H9 (cell line): ENCODE measurements around the gene IL16. TPM values are rescaled to one million over a fixed set of nuclear protein-coding genes. Genes with fewer than 3 reads are reported as not detected.
"Not testable (repeated sequence)": the region's sequence is repeated elsewhere in the genome, so short reads cannot be mapped to it uniquely, and the experiment has no call there.

ENCODE experiments used
- DNase-seq: peaks from one replicate; pipeline ENCODE4 v3.0.0-alpha.2; 2017
- H2AFZ ChIP-seq: one replicate; pipeline ENCODE4 v1.6.1; 2013; ENCODE audit warnings: mild to moderate bottlenecking, low read length, control low read depth, moderate library complexity
- H2AK5ac ChIP-seq: 2 replicates; pipeline ENCODE4 v1.6.1; 2013; ENCODE audit warnings: low read length, control low read depth, mixed read lengths; ENCODE audit not compliant: insufficient read length
- H2BK120ac ChIP-seq: one replicate; pipeline ENCODE4 v1.6.1; 2013; ENCODE audit warnings: low read depth, mild to moderate bottlenecking, low read length, control low read depth, inconsistent platforms; ENCODE audit not compliant: poor library complexity, severe bottlenecking
- H2BK12ac ChIP-seq: 2 replicates; pipeline ENCODE4 v1.6.1; 2013; ENCODE audit warnings: low read length, control low read depth, mixed read lengths, low read depth; ENCODE audit not compliant: insufficient read length
- H2BK15ac ChIP-seq: 2 replicates; pipeline ENCODE4 v1.6.1; 2013; ENCODE audit warnings: low read depth, low read length, control low read depth
- H2BK20ac ChIP-seq: one replicate; pipeline ENCODE4 v1.6.1; 2013; ENCODE audit warnings: low read depth, mild to moderate bottlenecking, low read length, control low read depth, inconsistent platforms; ENCODE audit not compliant: poor library complexity, severe bottlenecking
- H2BK5ac ChIP-seq: 2 replicates; pipeline ENCODE4 v1.6.1; 2013; ENCODE audit warnings: low read length, control low read depth, mixed read lengths; ENCODE audit not compliant: insufficient read length
- H3K14ac ChIP-seq: 2 replicates; pipeline ENCODE4 v1.6.1; 2013; ENCODE audit warnings: low read length, control low read depth; ENCODE audit not compliant: insufficient read depth
- H3K18ac ChIP-seq: 2 replicates; pipeline ENCODE4 v1.6.1; 2013; ENCODE audit warnings: low read depth, mild to moderate bottlenecking, mixed read lengths, low read length, control low read depth; ENCODE audit not compliant: insufficient read length
- H3K23ac ChIP-seq: 2 replicates; pipeline ENCODE4 v1.6.1; 2013; ENCODE audit warnings: low read length, control low read depth, mixed read lengths, low read depth; ENCODE audit not compliant: insufficient read length
- H3K23me2 ChIP-seq: 2 replicates; pipeline ENCODE4 v1.6.1; 2013; ENCODE audit warnings: low read depth, mild to moderate bottlenecking, mixed read lengths, low read length, control low read depth; ENCODE audit not compliant: insufficient read length, poor library complexity, severe bottlenecking
- H3K27ac ChIP-seq: 2 replicates; pipeline ENCODE4 v1.5.1; 2013; ENCODE audit warnings: low read length, control low read depth, mixed read lengths, low read depth; ENCODE audit not compliant: insufficient read length
- H3K27me3 ChIP-seq: 2 replicates; pipeline ENCODE4 v1.6.1; 2013; ENCODE audit warnings: low read length, control low read depth, inconsistent platforms; ENCODE audit not compliant: insufficient read depth
- H3K4ac ChIP-seq: 2 replicates; pipeline ENCODE4 v1.6.1; 2013; ENCODE audit warnings: low read depth, mild to moderate bottlenecking, control low read depth, inconsistent platforms, low read length, moderate library complexity
- H3K4me1 ChIP-seq: 2 replicates; pipeline ENCODE4 v1.6.1; 2013; ENCODE audit warnings: low read length, control low read depth, inconsistent platforms; ENCODE audit not compliant: insufficient read depth
- H3K4me2 ChIP-seq: 2 replicates; pipeline ENCODE4 v1.6.1; 2013; ENCODE audit warnings: low read length, control low read depth, mixed read lengths; ENCODE audit not compliant: insufficient read length, insufficient read depth
- H3K56ac ChIP-seq: 2 replicates; pipeline ENCODE4 v1.6.1; 2013; ENCODE audit warnings: low read depth, mild to moderate bottlenecking, mixed read lengths, low read length, control low read depth; ENCODE audit not compliant: insufficient read length
- H3K79me1 ChIP-seq: 2 replicates; pipeline ENCODE4 v1.6.1; 2013; ENCODE audit warnings: low read depth, mild to moderate bottlenecking, moderate library complexity, low read length, control low read depth, inconsistent platforms; ENCODE audit not compliant: insufficient read depth, poor library complexity, severe bottlenecking
- H3K79me2 ChIP-seq: 2 replicates; pipeline ENCODE4 v1.6.1; 2013; ENCODE audit warnings: low read length, control low read depth, inconsistent platforms; ENCODE audit not compliant: insufficient read depth
- H3K9ac ChIP-seq: 2 replicates; pipeline ENCODE4 v1.6.1; 2013; ENCODE audit warnings: low read length, control low read depth, mixed read lengths; ENCODE audit not compliant: insufficient read length; ENCODE audit errors: extremely low read depth
- H3K9me3 ChIP-seq: one replicate; pipeline ENCODE4 v1.6.1; 2013; ENCODE audit warnings: low read depth, low read length, inconsistent platforms; ENCODE audit not compliant: control insufficient read depth
- H3T11ph ChIP-seq: one replicate; pipeline ENCODE4 v1.6.1; 2013; ENCODE audit warnings: mild to moderate bottlenecking, low read length, control low read depth, inconsistent platforms
- H4K20me1 ChIP-seq: one replicate; pipeline ENCODE4 v1.6.1; 2013; ENCODE audit not compliant: control insufficient read depth, insufficient read length, insufficient read depth
- H4K5ac ChIP-seq: 2 replicates; pipeline ENCODE4 v1.6.1; 2013; ENCODE audit warnings: low read depth, mild to moderate bottlenecking, mixed read lengths, low read length, control low read depth; ENCODE audit not compliant: insufficient read length
- H4K8ac ChIP-seq: replicated peaks from 2 replicates; pipeline ENCODE4 v1.6.1; 2013; ENCODE audit warnings: low read length, control low read depth, mixed read lengths, low read depth; ENCODE audit not compliant: insufficient read length
- H4K91ac ChIP-seq: 2 replicates; pipeline ENCODE4 v1.6.1; 2013; ENCODE audit warnings: low read depth, mild to moderate bottlenecking, moderate library complexity, mixed read lengths, low read length, control low read depth; ENCODE audit not compliant: insufficient read length
- H3K27ac Mint-ChIP-seq, 3 experiments: 2 replicates in 2 of 3; 3 replicates in 1 of 3; pipeline ENCODE4 v1.8.0; 2020 to 2021; ENCODE audit warnings: mixed read lengths in 3 of 3, mild to moderate bottlenecking in 1 of 3, moderate library complexity in 1 of 3
- H3K27me3 Mint-ChIP-seq: 2 replicates; pipeline ENCODE4 v1.8.0; 2021; ENCODE audit warnings: low read depth, mild to moderate bottlenecking, moderate library complexity, mixed read lengths
- H3K36me3 Mint-ChIP-seq, 3 experiments: 2 replicates in 2 of 3; 3 replicates in 1 of 3; pipeline ENCODE4 v1.8.0; 2020 to 2021; ENCODE audit warnings: low read depth in 3 of 3, mixed read lengths in 3 of 3; ENCODE audit not compliant: insufficient read depth in 1 of 3
- H3K4me1 Mint-ChIP-seq, 2 experiments: 2 replicates each; pipeline ENCODE4 v1.8.0; 2020; ENCODE audit warnings: mixed read lengths in 2 of 2
- H3K4me3 Mint-ChIP-seq, 2 experiments: 2 replicates in 1 of 2; 3 replicates in 1 of 2; pipeline ENCODE4 v1.8.0; 2020 to 2021; ENCODE audit warnings: mild to moderate bottlenecking in 2 of 2, mixed read lengths in 2 of 2, moderate library complexity in 1 of 2
- H3K9me3 Mint-ChIP-seq, 2 experiments: 2 replicates in 1 of 2; 3 replicates in 1 of 2; pipeline ENCODE4 v1.8.0; 2020; ENCODE audit warnings: mild to moderate bottlenecking in 2 of 2, mixed read lengths in 2 of 2, moderate library complexity in 1 of 2
- CTCF ChIP-seq: fragments of 200-600 bp; sonication (generic); conservative IDR thresholded peaks from 3 replicates; pipeline ENCODE4 v1.8.0; 2021; ENCODE audit warnings: antibody characterized with exemption, mild to moderate bottlenecking
- WGBS: extraction: QIAGEN DNeasy Blood & Tissue Kit; methylation state at CpG from one replicate; pipeline ENCODE4 v1.1.7; 2013; ENCODE audit warnings: missing lambda C conversion rate, low lambda C conversion rate, mixed read lengths; ENCODE audit not compliant: insufficient read length; ENCODE audit errors: extremely low coverage; 5-methylcytosine and 5-hydroxymethylcytosine counted together
- total RNA-seq: library from RNA; stranded (reverse); gene quantifications from 2 replicates; pipeline ENCODE4 v1.2.1, GENCODE V29; 2021

Gene IL16
- total RNA-seq, 1 experiment from 2014 or later, result 0.28 TPM

GRCh38 chr15:81157939-81158223 lies 38.8 kb upstream of the IL16 start:
- Histone ChIP-seq H3K18ac (no peak overlapping the region), H2BK20ac (no peak overlapping the region), H3K9ac (no peak overlapping the region), H3K4ac (no peak overlapping the region), H2AFZ (no peak overlapping the region), H2AK5ac (no peak overlapping the region), H4K91ac (no peak overlapping the region), H3K4me1 (no peaks in the 10 kb centered on the region), H2BK120ac (no peak overlapping the region), H2BK15ac (no peak overlapping the region), H3K4me2 (no peak overlapping the region), H3K23me2 (no peaks in the 10 kb centered on the region), H3K27me3 (no peaks in the 10 kb centered on the region), H3T11ph (no peak overlapping the region), H3K79me2 (no peaks in the 10 kb centered on the region), H2BK5ac (no peak overlapping the region), H3K79me1 (no peaks in the 10 kb centered on the region), H3K27ac (no peak overlapping the region), H3K9me3 (no peaks in the 10 kb centered on the region), H2BK12ac (no peak overlapping the region), H4K20me1 (no peaks in the 10 kb centered on the region), H3K14ac (no peak overlapping the region), H3K56ac (no peak overlapping the region), H3K23ac (no peak overlapping the region), H4K8ac (no peak overlapping the region), H4K5ac (no peak overlapping the region)
- Mint-ChIP-seq H3K36me3 (no peaks in the 10 kb centered on the region; a peak in 1 of 7 replicates), H3K9me3 (no peaks in the 10 kb centered on the region), H3K27me3 (peaks cover 23% of the 10 kb centered on the region), H3K4me1 (no peaks in the 10 kb centered on the region), H3K4me3 (no peak overlapping the region), H3K27ac (no peak overlapping the region)
- no peak for TF ChIP-seq CTCF
- DNase-seq, result no peak
- no CpG with 5 or more reads among the region's 2 CpGs for WGBS

GRCh38 chr15:81158561-81158960 lies 38.1 kb upstream of the IL16 start:
- not testable (repeated sequence) for H3K27ac Mint-ChIP-seq, H3K79me1 ChIP-seq, H3K27me3 ChIP-seq, H3K27ac ChIP-seq, H2BK5ac ChIP-seq, H4K91ac ChIP-seq, H3K9ac ChIP-seq, H3K4me2 ChIP-seq, H4K20me1 ChIP-seq, H3K9me3 Mint-ChIP-seq, H3K23me2 ChIP-seq, H3K18ac ChIP-seq, H4K5ac ChIP-seq, H3K4me3 Mint-ChIP-seq, H3K36me3 Mint-ChIP-seq, H2BK120ac ChIP-seq, H3K23ac ChIP-seq, H2AFZ ChIP-seq, H3K79me2 ChIP-seq, H2BK12ac ChIP-seq, H3K4me1 Mint-ChIP-seq, H2BK15ac ChIP-seq, H2AK5ac ChIP-seq, H3K14ac ChIP-seq, H3K9me3 ChIP-seq, H3T11ph ChIP-seq, H3K56ac ChIP-seq, H3K4ac ChIP-seq, H3K4me1 ChIP-seq, H4K8ac ChIP-seq, H2BK20ac ChIP-seq, DNase-seq
- H3K27me3 Mint-ChIP-seq, result peaks cover 23% of the 10 kb centered on the region
- WGBS, result no CpG with 5 or more reads among the region's 37 CpGs
